ENCODE results near the gene ABCB10.

DNA sequence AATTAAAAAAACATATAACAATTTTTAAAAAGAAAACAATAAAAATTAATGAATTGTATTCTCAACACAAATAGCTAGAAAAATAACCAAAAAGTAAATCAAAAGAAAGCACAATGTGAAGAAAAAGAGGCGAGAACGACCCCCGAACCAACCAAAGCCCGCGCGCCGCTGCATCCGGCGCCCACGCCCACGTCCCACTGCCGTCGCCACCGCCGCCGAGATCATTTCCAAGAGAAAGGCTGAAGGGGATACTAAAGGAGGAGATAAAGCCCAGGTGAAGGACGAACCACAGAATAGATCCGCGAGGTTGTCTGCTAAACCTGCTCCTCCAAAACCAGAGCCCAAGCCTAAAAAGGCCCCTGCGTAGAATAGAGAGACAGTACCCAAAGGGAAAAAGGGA lies 11.8 kb upstream of the ABCB10 start:
- TF ChIP-seq CTCF (IDR thresholded peaks at IDR 0.05; ENCODE audit: insufficient read depth, low read length, poor library complexity, severe bottlenecking) = no peak
- TF ChIP-seq EZH2phosphoT487 (conservative IDR thresholded peaks at IDR 0.05; ENCODE audit: low read length) = no peak

Data from SU-DHL-6 (cell line).